ENCODE data around the gene BIN1.

- TF ChIP-seq, protein P1, sequence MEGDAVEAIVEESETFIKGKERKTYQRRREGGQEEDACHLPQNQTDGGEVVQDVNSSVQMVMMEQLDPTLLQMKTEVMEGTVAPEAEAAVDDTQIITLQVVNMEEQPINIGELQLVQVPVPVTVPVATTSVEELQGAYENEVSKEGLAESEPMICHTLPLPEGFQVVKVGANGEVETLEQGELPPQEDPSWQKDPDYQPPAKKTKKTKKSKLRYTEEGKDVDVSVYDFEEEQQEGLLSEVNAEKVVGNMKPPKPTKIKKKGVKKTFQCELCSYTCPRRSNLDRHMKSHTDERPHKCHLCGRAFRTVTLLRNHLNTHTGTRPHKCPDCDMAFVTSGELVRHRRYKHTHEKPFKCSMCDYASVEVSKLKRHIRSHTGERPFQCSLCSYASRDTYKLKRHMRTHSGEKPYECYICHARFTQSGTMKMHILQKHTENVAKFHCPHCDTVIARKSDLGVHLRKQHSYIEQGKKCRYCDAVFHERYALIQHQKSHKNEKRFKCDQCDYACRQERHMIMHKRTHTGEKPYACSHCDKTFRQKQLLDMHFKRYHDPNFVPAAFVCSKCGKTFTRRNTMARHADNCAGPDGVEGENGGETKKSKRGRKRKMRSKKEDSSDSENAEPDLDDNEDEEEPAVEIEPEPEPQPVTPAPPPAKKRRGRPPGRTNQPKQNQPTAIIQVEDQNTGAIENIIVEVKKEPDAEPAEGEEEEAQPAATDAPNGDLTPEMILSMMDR (IDR thresholded peaks at IDR 0.05): peak in 2 of 6 experiments; percentile 7 to 33
- no peak for TF ChIP-seq POLR2A (IDR thresholded peaks at IDR 0.05)
Measured at GRCh38 chr2:127024769-127025358, 82.1 kb downstream of the BIN1 start.
